Measurements from ENCODE around the gene PFKFB3.
"Not testable (repeated sequence)": the region's sequence is repeated elsewhere in the genome, so short reads cannot be mapped to it uniquely, and the experiment has no call there.

Gene PFKFB3

DNA sequence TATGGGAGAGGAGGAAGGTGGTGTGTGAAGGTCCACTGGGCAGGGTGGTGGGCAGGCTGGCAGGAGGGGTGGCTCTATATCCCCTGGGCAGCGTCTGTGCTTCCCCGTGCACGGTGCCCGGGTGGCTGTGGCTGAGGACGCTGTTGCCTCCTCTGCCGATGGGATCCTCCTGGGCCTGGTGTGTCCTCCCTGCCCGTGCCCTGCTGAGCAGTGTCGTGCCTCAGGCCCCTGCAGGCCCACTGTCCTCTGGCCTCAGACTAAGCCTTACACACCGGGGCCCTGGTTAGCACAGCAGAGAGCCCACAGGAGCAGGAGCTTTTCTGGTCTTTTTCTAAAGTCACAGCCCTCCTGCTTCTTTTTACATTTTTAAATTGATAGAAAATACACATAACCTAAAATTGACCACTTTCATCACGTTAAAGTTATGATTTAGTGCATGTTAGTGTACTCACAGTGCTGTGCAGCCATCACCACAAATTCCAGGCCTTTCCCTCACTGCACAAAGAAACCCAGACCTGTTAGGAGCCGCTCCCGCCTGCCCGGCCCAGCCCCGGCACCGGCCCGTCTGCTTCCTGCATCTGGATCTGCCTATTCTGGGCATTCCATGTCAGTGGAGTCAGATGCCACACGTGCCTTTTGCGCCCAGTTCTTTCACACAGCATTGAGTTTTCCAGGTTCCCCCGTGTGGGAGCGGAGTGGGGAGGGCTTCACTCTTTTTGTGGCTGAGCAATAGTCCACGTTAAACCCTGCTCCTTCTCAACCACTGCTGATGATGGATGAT is 19.4 kb downstream of the PFKFB3 start:
- DNase-seq = no peak

DNA sequence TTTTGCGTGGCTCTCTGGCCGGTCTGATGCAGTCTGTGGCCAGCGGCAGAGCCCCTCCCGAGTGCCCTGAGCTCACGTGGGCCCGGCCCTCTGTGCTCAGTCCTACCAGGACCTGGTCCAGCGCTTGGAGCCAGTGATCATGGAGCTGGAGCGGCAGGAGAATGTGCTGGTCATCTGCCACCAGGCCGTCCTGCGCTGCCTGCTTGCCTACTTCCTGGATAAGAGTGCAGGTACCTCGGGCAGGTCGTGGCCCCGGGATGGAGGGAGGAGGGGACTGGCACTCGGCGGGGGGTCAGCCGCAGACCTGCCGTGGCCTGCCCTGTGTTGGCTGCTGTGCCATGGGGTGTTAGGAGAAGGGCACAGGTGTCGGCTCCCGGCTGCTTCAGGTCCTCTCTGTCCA is 20.0 kb downstream of the PFKFB3 start:
- no peak for DNase-seq

DNA sequence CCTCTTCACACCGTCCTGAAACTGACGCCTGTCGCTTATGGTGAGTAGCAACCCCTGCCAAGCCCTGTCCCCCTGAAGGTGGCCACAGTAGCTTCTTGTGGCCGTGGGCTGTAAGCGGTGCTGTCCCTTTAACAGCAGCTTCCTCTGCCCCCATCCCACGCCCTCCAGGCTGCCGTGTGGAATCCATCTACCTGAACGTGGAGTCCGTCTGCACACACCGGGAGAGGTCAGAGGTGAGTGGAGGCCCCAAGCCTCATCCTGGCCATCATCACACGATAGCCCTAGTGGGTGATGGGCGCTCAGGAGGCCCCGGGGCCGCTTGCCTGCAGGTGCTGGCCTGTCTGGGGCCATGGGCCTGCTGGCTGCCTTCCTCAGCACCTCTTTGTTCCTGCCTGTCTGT is 21.2 kb downstream of the PFKFB3 start:
- no peak for DNase-seq

DNA sequence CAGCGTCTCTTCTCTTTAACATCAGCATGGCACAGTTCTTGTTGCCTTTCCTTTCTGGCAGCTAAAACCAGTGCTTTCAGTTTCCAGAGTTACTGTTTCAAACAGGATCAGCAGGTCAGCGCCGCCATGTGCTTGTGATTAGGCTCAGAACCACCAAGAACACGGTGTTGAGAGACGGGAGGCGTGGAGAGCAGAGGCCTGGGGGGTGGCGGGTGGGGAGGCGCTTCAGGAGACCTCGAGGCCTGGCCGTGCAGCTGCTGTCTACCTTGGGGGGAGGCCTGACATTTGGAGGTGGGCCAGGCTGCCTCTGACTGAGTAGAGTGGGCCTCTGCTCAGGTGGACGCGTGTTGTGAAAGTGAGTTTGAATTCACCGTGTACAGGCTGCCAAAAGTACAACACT is 22.0 kb downstream of the PFKFB3 start:
- no peak for DNase-seq

DNA sequence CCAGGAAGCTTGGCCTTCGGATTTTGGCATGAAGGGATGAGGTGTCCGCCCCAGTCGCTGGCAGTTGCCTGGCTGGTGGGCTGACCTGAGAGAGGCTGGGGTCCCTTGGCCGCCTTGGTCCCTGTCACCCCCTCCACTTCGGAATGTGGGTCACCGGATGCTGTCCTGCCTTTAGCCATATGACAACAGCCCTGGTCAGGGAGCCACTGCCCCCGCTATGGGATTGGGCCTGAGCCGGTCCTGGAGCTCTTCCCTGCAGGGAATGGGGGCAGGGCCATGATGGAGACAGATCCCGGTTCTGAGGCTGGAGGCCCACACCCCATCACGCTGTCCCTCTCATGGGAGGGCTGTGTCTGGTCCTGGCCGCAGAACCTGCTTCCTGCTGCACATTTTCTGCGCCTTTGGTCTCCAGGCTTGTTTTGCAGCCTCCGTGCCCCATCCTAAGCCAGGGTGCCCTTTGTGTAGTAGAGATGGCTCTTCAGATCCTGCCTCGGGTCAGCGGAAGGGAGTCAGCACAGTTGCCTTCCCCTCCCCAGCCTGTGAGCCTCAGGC is 22.6 kb downstream of the PFKFB3 start:
- DNase-seq = no peak

DNA sequence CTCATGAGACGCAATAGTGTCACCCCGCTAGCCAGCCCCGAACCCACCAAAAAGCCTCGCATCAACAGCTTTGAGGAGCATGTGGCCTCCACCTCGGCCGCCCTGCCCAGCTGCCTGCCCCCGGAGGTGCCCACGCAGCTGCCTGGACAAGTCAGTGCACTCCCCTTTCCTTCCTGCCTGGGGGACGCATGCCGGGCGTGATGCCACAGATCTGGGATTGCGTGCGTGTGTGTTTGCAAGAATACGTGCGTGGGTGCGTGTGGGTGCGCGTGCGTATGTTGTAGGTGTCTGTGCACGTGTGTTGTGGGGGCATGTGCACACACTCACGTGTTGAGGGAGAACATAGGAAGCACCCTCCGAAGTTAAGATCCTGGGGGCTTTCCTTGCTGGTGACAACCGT is 23.5 kb downstream of the PFKFB3 start:
- no peak for DNase-seq

DNA sequence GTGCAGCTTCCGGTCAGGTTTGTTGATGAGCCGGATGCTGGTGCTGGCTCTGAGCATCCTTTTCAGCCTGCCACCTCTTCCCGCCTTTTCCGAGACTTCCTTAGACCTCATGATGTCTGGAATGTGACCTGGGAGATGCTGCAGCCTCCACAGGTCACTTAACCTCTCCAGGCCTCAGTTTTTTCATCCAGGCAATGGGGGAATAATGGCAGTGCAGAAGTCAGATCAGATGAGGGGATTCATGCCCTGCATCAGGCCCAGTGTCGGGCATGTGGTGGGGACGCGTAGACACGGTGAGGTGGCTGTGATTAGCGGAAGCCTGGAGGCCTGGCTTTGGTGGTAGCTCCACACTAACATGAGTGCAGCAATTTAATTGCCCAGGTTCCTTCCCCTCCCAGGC is 24.6 kb downstream of the PFKFB3 start:
- DNase-seq = no peak

DNA sequence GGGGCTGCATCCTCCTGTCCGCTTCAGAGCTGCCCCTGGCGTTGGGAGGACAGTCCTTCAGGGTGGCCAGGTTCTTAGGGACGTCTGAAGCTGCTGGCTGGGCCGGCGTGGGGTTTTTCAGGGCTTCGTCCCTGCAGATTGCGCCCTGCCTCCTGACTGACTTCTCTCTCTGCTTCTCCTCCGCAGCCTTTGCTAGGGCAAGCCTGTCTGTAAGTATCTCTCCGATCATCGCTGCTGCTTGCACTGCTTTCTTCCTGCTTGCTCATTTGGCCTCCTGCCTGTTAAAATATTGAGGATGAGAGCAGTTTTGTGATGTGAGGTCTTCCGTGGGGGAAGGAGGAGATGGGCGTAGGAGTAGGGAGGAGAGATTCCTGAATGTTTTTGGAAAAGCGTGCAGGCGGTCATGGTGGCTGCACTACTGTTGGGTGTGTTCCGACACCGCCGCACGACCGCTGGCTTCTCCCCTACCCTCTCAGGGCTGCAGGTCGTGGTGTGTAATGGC is 25.3 kb downstream of the PFKFB3 start:
- no peak for DNase-seq

DNA sequence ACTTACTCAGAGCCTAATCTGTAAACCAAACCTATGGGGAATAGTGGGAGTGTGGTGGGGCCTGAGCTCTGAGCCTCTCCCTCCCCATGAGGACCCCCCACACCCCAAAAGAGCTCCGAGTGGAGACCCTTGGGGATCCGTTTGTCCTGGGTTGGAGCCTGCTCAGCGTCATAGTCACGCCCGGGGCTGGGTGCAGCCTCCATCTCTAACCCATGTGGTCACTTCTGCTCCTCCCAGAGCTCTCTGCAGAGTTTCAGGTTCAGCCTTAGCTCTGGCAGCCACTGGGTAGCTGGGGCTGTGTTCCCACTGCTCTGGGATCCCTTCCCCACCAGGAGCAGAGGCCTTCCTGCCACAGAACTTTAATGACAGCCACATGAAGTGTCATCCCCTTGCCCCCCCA is 25.9 kb downstream of the PFKFB3 start:
- no peak for DNase-seq

DNA sequence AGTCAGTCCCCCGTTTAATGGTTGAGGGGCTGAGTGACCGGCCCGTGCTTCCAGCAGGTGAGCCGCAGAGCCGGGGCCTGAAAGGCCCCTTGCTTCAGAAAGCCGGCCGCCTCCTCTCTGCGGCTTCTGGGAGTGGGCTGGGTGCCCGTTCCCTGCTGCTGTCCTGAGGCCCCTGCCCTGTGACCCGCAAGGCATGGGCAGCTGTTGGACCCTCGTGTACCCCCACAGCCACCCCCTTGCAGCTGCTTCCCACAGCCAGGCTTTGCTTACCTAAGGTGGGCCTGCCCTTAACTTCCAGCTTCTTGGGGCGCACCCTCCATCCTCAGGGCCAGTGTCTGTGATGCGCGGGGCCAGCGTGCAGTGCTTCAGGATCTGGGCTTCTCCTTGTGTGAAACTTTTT is 26.6 kb downstream of the PFKFB3 start:
- no peak for DNase-seq

DNA sequence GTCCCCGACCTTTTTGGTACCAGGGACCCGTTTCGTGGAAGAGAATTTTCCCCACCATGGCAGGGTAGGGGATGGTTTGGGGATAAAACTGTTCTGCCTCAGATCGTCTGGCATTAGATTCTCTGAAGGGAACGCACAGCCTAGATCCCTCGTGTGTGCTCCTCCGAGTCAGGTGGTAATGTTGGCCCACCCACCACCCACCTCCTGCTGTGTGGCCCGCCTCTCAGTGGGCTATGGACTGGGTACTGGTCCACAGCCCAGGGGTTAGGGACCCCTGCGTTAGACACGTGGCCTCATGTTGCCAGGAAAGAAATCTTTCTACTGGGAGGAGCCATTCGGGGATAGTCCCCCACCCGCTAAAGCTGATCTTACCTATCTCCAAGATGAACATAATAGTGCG is 27.0 kb downstream of the PFKFB3 start:
- DNase-seq = no peak

DNA sequence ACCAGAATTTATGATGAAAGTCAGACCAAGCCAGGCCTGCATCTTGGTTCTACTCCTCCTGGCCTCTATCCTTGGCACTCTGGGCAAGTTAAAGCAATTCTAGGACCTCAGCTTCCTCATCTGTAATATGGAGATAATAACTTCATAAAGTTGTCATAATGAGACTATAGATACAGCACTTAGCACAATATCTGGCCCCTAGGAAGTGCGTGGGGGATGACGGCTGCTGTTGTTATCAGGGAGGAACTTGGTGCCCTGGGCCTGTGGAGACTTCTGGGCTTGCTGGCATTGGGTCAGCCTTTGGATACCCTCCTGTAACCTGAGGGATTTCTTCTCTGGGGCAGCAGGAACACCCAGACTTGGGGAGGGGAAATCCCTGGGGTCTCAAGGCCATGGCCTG is 27.6 kb downstream of the PFKFB3 start:
- DNase-seq = no peak

DNA sequence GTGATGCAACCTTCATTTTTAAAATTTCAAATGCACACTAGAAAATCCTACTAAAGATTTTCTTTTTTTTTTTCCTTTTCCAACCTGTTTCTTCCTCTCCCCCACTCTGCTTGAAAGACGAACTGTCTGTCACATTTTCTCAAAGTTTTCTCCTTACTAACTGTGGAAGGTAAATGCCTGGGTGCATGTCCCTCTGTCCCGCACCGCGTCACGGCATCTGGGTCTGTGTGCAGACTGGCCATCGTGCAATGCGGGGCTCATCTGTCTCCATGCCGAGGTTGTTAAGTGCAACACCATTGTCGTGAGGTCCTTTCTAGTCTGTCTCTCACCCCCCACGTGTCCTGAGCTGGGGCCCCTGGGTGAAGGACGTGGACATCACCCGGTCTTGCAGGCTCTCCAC is 28.4 kb downstream of the PFKFB3 start:
- no peak for DNase-seq

DNA sequence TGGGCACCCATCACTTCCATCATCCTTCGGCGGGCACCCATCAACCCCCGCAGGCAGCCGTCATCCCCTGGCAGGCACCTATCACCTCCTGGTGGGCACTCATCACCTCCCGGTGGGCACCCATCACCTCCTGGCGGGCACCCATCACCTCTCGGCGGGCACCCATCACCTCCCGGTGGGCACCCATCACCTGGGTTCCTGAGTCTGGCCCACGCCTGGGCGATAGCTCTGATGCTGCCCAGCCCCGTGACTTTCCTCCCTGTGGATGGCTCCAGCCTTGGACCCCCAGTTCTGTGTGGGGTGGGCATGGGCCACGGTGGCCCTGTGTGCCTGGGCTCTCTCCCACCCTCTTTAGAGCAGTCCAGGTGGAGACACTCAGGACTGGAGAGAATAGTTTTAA is 29.0 kb downstream of the PFKFB3 start:
- DNase-seq = no peak

DNA sequence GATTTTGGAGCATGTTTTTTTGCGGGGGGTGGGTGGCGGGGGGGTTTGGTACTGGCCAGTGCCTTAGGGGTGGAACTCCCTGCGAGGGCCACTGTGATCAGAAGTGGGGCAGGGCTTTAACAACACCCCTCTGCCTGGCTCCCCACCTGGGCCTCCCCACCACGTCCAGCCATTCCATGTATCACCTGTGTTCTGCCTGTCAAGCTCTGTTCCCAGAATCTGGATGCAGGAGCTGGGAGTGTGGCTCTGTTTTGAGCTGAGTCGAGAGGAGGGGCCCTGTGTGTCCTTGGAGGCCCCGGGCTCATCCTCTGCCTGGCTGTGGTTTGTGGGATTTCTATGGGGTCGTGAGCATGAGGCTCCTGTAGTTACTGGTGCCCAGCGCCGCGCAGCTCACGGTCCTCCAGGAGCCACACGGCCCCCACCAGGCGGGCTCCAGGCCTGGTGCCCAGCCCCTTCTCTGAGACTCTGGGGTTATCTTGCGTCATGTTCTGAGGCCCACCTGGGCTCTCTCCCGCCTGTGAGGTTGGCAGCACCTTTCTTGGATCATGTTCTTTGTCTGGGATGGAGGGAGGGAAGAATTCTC is 29.6 kb downstream of the PFKFB3 start:
- DNase-seq = no peak

DNA sequence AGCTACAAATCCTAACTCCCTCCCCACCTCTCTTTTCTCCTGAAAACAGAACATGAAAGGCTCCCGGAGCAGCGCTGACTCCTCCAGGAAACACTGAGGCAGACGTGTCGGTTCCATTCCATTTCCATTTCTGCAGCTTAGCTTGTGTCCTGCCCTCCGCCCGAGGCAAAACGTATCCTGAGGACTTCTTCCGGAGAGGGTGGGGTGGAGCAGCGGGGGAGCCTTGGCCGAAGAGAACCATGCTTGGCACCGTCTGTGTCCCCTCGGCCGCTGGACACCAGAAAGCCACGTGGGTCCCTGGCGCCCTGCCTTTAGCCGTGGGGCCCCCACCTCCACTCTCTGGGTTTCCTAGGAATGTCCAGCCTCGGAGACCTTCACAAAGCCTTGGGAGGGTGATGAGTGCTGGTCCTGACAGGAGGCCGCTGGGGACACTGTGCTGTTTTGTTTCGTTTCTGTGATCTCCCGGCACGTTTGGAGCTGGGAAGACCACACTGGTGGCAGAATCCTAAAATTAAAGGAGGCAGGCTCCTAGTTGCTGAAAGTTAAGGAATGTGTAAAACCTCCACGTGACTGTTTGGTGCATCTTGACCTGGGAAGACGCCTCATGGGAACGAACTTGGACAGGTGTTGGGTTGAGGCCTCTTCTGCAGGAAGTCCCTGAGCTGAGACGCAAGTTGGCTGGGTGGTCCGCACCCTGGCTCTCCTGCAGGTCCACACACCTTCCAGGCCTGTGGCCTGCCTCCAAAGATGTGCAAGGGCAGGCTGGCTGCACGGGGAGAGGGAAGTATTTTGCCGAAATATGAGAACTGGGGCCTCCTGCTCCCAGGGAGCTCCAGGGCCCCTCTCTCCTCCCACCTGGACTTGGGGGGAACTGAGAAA is 30.4 kb downstream of the PFKFB3 start:
- DNase-seq = no peak

DNA sequence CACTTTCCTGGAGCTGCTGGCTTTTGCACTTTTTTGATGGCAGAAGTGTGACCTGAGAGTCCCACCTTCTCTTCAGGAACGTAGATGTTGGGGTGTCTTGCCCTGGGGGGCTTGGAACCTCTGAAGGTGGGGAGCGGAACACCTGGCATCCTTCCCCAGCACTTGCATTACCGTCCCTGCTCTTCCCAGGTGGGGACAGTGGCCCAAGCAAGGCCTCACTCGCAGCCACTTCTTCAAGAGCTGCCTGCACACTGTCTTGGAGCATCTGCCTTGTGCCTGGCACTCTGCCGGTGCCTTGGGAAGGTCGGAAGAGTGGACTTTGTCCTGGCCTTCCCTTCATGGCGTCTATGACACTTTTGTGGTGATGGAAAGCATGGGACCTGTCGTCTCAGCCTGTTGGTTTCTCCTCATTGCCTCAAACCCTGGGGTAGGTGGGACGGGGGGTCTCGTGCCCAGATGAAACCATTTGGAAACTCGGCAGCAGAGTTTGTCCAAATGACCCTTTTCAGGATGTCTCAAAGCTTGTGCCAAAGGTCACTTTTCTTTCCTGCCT is 31.1 kb downstream of the PFKFB3 start:
- no peak for DNase-seq

DNA sequence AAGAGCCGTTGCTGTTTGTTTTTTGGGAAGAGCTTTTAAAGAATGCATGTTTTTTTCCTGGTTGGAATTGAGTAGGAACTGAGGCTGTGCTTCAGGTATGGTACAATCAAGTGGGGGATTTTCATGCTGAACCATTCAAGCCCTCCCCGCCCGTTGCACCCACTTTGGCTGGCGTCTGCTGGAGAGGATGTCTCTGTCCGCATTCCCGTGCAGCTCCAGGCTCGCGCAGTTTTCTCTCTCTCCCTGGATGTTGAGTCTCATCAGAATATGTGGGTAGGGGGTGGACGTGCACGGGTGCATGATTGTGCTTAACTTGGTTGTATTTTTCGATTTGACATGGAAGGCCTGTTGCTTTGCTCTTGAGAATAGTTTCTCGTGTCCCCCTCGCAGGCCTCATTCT is 31.6 kb downstream of the PFKFB3 start:
- no peak for DNase-seq

DNA sequence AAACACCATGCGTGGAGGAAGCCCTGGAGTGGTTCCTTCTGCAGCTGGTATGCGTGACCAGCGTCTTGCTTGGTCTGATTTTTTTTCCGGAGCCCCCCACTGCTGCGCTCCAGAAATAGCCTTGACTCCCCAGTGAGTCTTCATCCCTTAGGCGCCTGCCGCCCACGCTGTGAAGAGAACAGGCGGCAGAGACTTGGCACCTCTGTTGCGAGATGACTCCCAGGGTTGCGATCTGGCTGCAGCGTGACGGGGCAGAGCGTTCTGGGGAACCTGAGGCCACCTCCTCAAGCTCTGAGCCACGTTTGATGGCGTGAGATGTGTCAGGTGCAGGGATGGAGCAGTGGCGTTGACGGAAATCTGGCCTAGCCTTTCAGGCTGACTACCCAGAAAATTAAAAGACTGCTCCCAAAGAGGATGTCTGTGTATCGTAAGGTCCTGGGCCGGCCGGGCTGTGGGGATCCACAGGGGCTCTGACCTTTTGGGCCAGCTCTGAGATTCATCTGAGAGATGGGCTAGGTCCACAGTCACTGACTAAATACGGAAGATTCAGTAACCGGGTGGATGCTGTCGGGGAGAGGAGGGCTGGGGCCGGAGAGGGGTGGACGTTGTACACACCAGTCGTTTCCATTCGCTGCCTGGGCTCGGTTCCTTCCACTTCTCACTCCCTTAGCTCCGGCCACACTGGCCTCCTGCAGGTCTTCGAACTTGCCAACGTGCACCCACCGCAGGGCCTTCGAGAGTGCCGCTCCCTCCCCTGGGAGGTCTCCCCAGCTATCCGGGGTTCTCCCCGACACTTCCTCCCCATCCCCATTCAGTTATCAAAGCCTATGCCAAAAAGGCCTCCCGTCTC is 33.8 kb downstream of the PFKFB3 start:
- DNase-seq = no peak

DNA sequence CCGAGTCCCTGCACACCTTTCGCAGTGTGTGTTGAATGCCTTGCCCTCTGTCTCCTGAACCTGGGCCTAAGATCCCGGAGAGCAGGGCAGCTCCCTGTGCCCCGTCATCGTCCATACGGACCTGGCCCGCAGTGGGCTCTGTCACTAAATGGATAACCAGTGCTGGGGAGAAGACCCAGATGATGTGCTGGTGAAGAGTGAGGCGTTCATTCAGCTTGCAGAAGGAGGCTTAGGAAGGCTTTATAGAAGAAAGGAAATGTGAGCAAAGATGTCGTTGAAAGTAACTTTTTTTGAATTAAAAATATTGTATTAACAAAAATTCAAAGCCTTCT is 34.4 kb downstream of the PFKFB3 start:
- DNase-seq = no peak

DNA sequence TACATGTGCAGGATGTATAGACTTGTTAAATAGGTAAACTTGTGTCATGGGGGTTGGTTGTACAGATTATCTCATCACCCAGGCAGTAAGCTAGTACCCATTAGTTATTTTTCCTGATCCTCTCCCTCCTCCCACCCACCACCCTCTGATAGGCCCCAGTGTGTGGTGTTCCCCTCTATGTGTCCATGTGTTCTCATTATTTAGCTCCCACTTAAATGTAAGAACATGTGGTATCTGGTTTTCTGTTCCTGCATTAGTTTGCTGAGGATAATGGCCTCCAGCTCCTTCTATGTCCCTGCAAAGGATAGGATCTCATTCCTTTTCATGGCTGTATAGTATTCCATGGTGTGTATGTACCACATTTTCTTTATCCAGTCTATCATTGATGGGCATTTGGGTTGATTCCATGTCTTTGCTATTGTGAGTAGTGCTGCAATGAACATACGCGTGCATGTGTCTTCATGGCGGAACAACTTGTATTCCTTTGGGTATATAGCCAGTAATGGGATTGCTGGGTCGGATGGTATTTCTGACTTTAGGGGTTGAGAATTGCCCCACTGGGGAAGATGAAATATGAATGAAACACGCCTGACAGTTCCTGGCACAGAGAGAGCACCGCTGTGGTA is 36.0 kb downstream of the PFKFB3 start:
- not testable (repeated sequence) for DNase-seq

All from stimulated activated CD4-positive, alpha-beta T cell treated with anti-CD3 and anti-CD28 coated beads, Interleukin-4, amount 100 ng/mL, for 1 hour (primary cell).